Smooth muscle cell (in vitro differentiated cells): ENCODE measurements around the gene SVBP. TPM values are rescaled to one million over a fixed set of nuclear protein-coding genes. Genes with fewer than 3 reads are reported as not detected.

Experiments
- DNase-seq: peaks from one replicate; lab custom pipeline; 2025; ENCODE audit not compliant: unreplicated experiment; lab: John Stamatoyannopoulos, UW
- H2AFZ ChIP-seq: fragments of 200-600 bp; sonication (generic); 2 replicates; pipeline ENCODE4 v1.6.0; 2016; ENCODE audit warnings: antibody characterized with exemption, low read depth, mild to moderate bottlenecking
- H3F3A ChIP-seq: fragments of 200-600 bp; sonication (generic); 2 replicates; pipeline ENCODE4 v1.6.0; 2017; ENCODE audit warnings: antibody characterized with exemption, low read depth
- H3K27ac ChIP-seq: fragments of 200-600 bp; sonication (generic); 2 replicates; pipeline ENCODE4 v1.5.1; 2016; ENCODE audit warnings: low read depth, mild to moderate bottlenecking
- H3K27me3 ChIP-seq: fragments of 200-600 bp; sonication (generic); 2 replicates; pipeline ENCODE4 v1.6.1; 2016; ENCODE audit warnings: low read depth, mild to moderate bottlenecking
- H3K36me3 ChIP-seq: fragments of 200-600 bp; sonication (generic); 2 replicates; pipeline ENCODE4 v1.5.1; 2016; ENCODE audit warnings: low read depth
- H3K4me1 ChIP-seq: fragments of 200-600 bp; sonication (generic); 2 replicates; pipeline ENCODE4 v1.5.1; 2016; ENCODE audit warnings: low read depth
- H3K4me2 ChIP-seq: fragments of 200-600 bp; sonication (generic); 2 replicates; pipeline ENCODE4 v1.6.0; 2016; ENCODE audit warnings: mild to moderate bottlenecking
- H3K4me3 ChIP-seq: fragments of 200-600 bp; sonication (generic); 2 replicates; pipeline ENCODE4 v1.5.1; 2016; ENCODE audit warnings: mild to moderate bottlenecking
- H3K79me2 ChIP-seq: fragments of 200-600 bp; sonication (generic); 2 replicates; pipeline ENCODE4 v1.6.0; 2016; ENCODE audit warnings: low read depth, mild to moderate bottlenecking
- H3K9ac ChIP-seq: fragments of 200-600 bp; sonication (generic); 2 replicates; pipeline ENCODE4 v1.6.0; 2016; ENCODE audit warnings: low read depth
- H3K9me3 ChIP-seq: fragments of 200-600 bp; sonication (generic); replicated peaks from 2 replicates; pipeline ENCODE4 v1.5.1; 2016; ENCODE audit warnings: low read depth
- H4K20me1 ChIP-seq: fragments of 200-600 bp; sonication (generic); 2 replicates; pipeline ENCODE4 v1.6.0; 2016; ENCODE audit warnings: low read depth
- WGBS: methylation state at CpG from one replicate; pipeline ENCODE4 v1.1.7; 2016; ENCODE audit warnings: low lambda C conversion rate; 5-methylcytosine and 5-hydroxymethylcytosine counted together
- polyA plus RNA-seq: library from polyadenylated mRNA; unstranded; fragments of >200 nt; fragmentation: Nextera tagmentation; extraction: Ambion mirVana; gene quantifications from 2 replicates; pipeline ENCODE4 v1.2.1, GENCODE V29; 2016
- total RNA-seq: library from RNA; depleted of rRNA; stranded (reverse); fragments of >200 nt; gene quantifications from 2 replicates; pipeline ENCODE4 v1.2.3, GENCODE V29; 2014
- TF ChIP-seq, protein P1 (sequence below): fragments of 200-600 bp; sonication (generic); IDR thresholded peaks from 2 replicates; pipeline ENCODE4 v1.5.1; 2017; ENCODE audit warnings: borderline replicate concordance, mild to moderate bottlenecking, antibody characterized with exemption; ENCODE audit not compliant: insufficient read depth, poor library complexity, severe bottlenecking

SVBP gene
- total and polyA plus RNA-seq, 2 experiments from 2014 or later, result 31.5 to 32.5 TPM

DNA sequence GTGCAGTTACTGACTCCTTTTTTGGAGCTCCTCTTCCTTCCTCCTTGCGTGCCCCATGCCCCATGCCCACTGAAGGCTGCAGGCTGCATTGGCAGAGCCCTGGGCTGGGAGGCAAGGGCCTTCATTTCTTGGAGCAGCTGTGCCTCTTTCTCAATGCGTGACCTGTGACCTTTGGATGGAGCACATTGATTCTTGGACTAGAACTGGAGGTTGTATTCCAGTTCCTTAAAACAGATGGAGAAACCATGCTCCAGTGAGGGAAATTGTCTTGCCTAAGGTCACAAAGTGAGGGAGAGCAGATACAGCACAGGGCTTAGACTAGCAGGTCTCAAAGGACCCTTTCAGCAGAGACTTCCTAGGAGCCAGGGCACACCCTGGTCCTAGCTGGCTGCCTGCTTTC, 23.4 kb downstream of the SVBP start:
- DNase-seq, result no peak

DNA sequence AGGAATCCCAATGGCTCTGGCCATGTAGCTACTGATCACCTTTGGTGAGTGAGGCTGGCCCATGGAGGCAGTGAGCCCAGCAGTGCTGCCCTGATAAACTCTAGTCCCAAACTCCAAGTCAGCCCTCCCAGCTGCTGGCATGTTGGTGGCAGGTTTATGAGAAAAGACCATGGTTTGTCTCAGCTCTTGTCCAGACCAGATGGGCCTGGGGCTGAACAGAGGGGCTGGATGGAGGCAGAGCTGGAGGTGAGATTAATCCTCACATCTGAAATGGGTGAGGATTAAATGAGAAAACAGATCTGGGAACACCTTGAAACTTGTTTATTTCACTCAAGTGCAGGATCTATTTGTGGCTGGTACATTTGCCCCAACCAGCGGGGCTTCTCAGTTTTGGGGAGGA, 29.2 kb downstream of the SVBP start:
- Histone ChIP-seq H3K4me2 (no peak overlapping the region), H3K4me3 (no peak overlapping the region), H3F3A (no peaks in the 10 kb centered on the region), H3K9ac (no peak overlapping the region), H2AFZ (no peak overlapping the region), H3K9me3 (no peaks in the 10 kb centered on the region), H4K20me1 (no peaks in the 10 kb centered on the region), H3K4me1 (no peaks in the 10 kb centered on the region), H3K27me3 (no peaks in the 10 kb centered on the region), H3K36me3 (no peaks in the 10 kb centered on the region), H3K79me2 (no peaks in the 10 kb centered on the region), H3K27ac (no peak overlapping the region)
- TF ChIP-seq, protein P1, sequence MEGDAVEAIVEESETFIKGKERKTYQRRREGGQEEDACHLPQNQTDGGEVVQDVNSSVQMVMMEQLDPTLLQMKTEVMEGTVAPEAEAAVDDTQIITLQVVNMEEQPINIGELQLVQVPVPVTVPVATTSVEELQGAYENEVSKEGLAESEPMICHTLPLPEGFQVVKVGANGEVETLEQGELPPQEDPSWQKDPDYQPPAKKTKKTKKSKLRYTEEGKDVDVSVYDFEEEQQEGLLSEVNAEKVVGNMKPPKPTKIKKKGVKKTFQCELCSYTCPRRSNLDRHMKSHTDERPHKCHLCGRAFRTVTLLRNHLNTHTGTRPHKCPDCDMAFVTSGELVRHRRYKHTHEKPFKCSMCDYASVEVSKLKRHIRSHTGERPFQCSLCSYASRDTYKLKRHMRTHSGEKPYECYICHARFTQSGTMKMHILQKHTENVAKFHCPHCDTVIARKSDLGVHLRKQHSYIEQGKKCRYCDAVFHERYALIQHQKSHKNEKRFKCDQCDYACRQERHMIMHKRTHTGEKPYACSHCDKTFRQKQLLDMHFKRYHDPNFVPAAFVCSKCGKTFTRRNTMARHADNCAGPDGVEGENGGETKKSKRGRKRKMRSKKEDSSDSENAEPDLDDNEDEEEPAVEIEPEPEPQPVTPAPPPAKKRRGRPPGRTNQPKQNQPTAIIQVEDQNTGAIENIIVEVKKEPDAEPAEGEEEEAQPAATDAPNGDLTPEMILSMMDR, result no peak
- WGBS, result 100% methylated on average over 1 of the region's 1 CpG
- DNase-seq, result no peak

More for the DNA sequence above, 23.4 kb downstream of the SVBP start:
- Histone ChIP-seq H3K36me3 (no peaks in the 10 kb centered on the region), H3K9me3 (no peaks in the 10 kb centered on the region), H3K4me3 (no peak overlapping the region), H3K79me2 (no peaks in the 10 kb centered on the region), H3K4me1 (no peaks in the 10 kb centered on the region), H3K27ac (no peak overlapping the region), H3K27me3 (no peaks in the 10 kb centered on the region), H3F3A (no peaks in the 10 kb centered on the region), H4K20me1 (no peaks in the 10 kb centered on the region), H2AFZ (no peak overlapping the region), H3K4me2 (no peak overlapping the region), H3K9ac (no peak overlapping the region)
- TF ChIP-seq, protein P1, result no peak
- 98% methylated on average over 2 of the region's 2 CpGs for WGBS

DNA sequence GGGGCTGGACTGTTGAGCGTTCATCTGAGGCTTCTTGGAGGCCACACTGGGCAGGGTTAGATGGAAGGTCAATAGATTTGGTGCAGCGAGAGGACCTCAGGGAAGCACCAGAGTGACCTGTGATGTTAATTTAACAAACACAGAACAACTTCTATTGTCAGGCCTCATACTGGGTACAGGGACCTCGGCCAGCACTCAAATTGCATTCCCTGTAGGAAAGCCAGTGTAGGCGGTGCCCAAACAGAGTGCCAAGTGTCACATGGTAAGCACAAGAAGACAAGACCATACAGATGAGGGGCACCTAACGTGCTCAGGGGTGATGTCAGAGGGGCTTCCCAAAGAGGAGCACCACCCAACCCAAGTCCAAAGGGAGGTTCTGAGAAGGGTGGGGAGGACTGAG, 31.1 kb downstream of the SVBP start:
- Histone ChIP-seq H3K27me3 (no peaks in the 10 kb centered on the region), H4K20me1 (no peaks in the 10 kb centered on the region), H3K36me3 (no peaks in the 10 kb centered on the region), H3K4me3 (no peak overlapping the region), H2AFZ (no peak overlapping the region), H3K4me1 (no peaks in the 10 kb centered on the region), H3F3A (no peaks in the 10 kb centered on the region), H3K9ac (no peak overlapping the region), H3K9me3 (no peaks in the 10 kb centered on the region), H3K4me2 (no peak overlapping the region), H3K79me2 (no peaks in the 10 kb centered on the region), H3K27ac (no peak overlapping the region)
- TF ChIP-seq, protein P1, result no peak
- 92% methylated on average over 5 of the region's 5 CpGs for WGBS
- DNase-seq, result no peak

DNA sequence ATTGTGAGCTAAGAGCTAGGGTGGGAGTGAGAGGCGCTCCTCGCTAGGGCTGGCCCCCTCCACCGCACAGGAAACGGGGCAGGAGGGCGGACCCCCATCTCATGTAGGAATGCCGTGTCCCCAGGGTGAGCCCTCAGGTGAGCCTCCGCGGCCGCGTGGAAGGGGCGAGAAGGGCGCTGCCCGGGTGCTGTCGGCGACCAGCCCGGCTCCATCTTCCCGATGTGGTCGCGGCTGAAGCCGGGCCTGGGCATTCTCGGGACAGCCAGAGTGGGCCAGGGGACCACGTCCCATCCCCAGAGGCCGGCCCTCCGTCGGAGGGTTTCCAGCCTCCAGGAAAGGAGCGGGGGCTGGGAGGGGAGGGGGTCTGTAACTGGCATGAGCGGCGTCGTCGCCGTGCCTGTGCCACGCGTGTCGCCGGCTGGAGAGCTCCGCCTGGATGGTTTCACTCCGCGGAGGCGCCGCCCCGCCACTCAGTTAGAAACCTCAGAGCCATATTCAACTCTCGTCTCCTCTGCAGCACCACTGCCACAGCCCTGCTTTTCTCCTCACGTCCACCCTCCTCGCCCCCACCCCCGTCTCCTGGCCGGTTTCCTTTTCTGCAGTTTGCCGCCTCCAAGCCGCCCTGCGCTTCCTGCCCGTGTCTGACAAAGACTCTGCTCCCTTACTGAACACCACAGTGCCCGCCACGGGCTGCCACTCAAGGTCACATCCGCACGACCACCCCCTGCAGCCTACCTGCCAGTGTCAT, 32.1 kb downstream of the SVBP start, which contains the start of gene TMEM269:
TMEM269 (plus strand) TSS at position 46 of the 748 bp plus-strand sequence. CDS start 4,903 bp downstream, outside the sequence.
- H3K9ac ChIP-seq, result no peak within 1 kb of the TSS
- no peak within 1 kb of the TSS for H2AFZ ChIP-seq
- WGBS, result 89% methylated on average over 41 of the region's 54 CpGs
- no peak within 1 kb of the TSS for H3K27ac ChIP-seq
- no peaks in the 10 kb centered on the region for H3K79me2 ChIP-seq
- no peaks in the 10 kb centered on the region for H3F3A ChIP-seq
- no peaks in the 10 kb centered on the region for H3K27me3 ChIP-seq
- no peaks in the 10 kb centered on the region for H3K9me3 ChIP-seq
- H4K20me1 ChIP-seq, result no peaks in the 10 kb centered on the region
- no peak for DNase-seq
- no peak within 1 kb of the TSS for H3K4me2 ChIP-seq
- TF ChIP-seq, protein P1, result no peak
- no peaks in the 10 kb centered on the region for H3K36me3 ChIP-seq
- no peaks in the 10 kb centered on the region for H3K4me1 ChIP-seq
- H3K4me3 ChIP-seq, result no peak within 1 kb of the TSS
